ENCODE results near the gene KDM5A.
A peak's percentile ranks its signal among the peaks of the same experiment; 100 is the strongest.
"Not testable (repeated sequence)": the region's sequence is repeated elsewhere in the genome, so short reads cannot be mapped to it uniquely, and the experiment has no call there.

KDM5A gene

GRCh38 chr12:389142-390096 lies at the start of gene KDM5A:
KDM5A (minus strand) TSS chr12:389320; CDS start chr12:389091, 229 bp downstream.
- peak; percentile 81 for DNase-seq

GRCh38 chr12:435737-436136 lies 46.6 kb upstream of the KDM5A start:
- DNase-seq = not testable (repeated sequence)

- DNase-seq = no peak
Measured at GRCh38 chr12:422526-422925, 33.4 kb upstream of the KDM5A start.

GRCh38 chr12:418432-418831 lies 29.3 kb upstream of the KDM5A start:
- DNase-seq = no peak

- DNase-seq = no peak
Measured at GRCh38 chr12:414859-415258, 25.7 kb upstream of the KDM5A start.

GRCh38 chr12:402029-402389 lies 12.9 kb upstream of the KDM5A start:
- no peak for DNase-seq

GRCh38 chr12:401235-402028 lies 12.3 kb upstream of the KDM5A start, which contains the start of gene CCDC77:
CCDC77 (plus strand) TSS chr12:401644; CDS start chr12:409384, 7,740 bp downstream.
- DNase-seq = peak; percentile 87

- DNase-seq = no peak
Measured at GRCh38 chr12:400828-401227, 11.7 kb upstream of the KDM5A start.

GRCh38 chr12:388541-389141 lies 479 bp downstream of the KDM5A start:
- peak; percentile 29 for DNase-seq

- DNase-seq = no peak
Measured at GRCh38 chr12:388012-388411, 1.1 kb downstream of the KDM5A start.

- DNase-seq = no peak
Measured at GRCh38 chr12:386651-387050, 2.5 kb downstream of the KDM5A start.

- not testable (repeated sequence) for DNase-seq
Measured at GRCh38 chr12:370739-371485, 18.2 kb downstream of the KDM5A start.

GRCh38 chr12:367972-368371 lies 21.1 kb downstream of the KDM5A start:
- DNase-seq = no peak

GRCh38 chr12:366820-367219 lies 22.3 kb downstream of the KDM5A start:
- DNase-seq = no peak

- no peak for DNase-seq
Measured at GRCh38 chr12:359091-359490, 30.0 kb downstream of the KDM5A start.

GRCh38 chr12:356276-356988 lies 32.7 kb downstream of the KDM5A start:
- no peak for DNase-seq

- DNase-seq = not testable (repeated sequence)
Measured at GRCh38 chr12:351197-351596, 37.9 kb downstream of the KDM5A start.

- DNase-seq = not testable (repeated sequence)
Measured at GRCh38 chr12:349625-350024, 39.5 kb downstream of the KDM5A start.

- not testable (repeated sequence) for DNase-seq
Measured at GRCh38 chr12:343036-343435, 46.1 kb downstream of the KDM5A start.

- no peak for DNase-seq
Measured at GRCh38 chr12:337039-337438, 52.1 kb downstream of the KDM5A start.

GRCh38 chr12:334125-334524 lies 55.0 kb downstream of the KDM5A start:
- DNase-seq = no peak

Measured in stimulated activated CD4-positive, alpha-beta T cell treated with anti-CD3 and anti-CD28 coated beads, Interleukin-12 subunit alpha, Interleukin-12 subunit beta, amount 100 ng/mL, for 4 hours (primary cell).